ENCODE measurements around the gene VWA8.

Gene VWA8

DNA sequence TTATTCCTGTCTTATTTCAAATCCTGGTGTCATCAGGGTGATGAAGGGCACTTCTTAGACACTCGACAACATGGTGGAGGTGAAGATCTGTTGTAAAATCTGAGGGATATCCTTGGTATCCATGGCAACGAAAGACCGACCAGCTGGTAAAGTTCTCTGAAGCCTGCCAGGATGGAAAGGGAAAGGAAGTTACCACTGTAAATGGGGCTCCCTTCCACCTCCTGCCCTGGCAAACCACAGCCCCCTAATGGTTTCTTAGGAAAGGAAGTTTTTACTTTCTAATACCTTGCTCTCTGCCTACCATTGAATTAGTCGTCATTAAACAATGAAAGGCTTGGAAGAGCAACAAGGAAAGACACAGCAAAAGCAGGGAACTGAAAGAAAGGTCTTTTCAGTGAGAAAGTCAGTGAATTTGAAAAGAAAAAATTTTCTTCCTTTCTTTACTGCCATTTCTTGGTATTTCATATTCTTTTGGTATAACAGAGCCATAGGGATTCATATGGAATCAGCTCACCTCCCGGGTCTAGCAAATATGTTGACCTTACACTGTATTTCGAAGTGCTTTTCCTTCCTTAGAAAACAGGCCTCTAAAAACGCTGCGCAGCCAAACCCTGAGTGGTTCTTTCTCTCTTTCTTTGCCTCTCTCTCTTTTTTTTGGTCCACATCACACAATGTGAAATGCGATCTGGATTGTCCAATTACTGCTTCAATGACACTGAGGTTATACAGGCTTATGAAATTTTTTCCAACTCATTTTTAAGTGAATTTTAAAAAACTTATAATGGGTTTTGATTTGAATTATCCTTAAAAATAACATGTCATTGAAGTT is 392.6 kb downstream of the VWA8 start:
- Histone ChIP-seq H3K9me3 (ENCODE audit: insufficient read depth, low read length) (no peaks in the 10 kb centered on the region), H2AFZ (ENCODE audit: low read depth, low read length) (no peak overlapping the region), H3K4me2 (ENCODE audit: low read length) (no peak overlapping the region), H4K20me1 (ENCODE audit: insufficient read depth, low read length) (no peaks in the 10 kb centered on the region), H3K79me2 (ENCODE audit: low read length) (no peaks in the 10 kb centered on the region), H3K9ac (ENCODE audit: low read length) (no peak overlapping the region), H3K27me3 (ENCODE audit: low read depth, low read length) (no peaks in the 10 kb centered on the region), H3K36me3 (replicated peaks; ENCODE audit: low read depth, low read length) (peaks cover 8% of the 10 kb centered on the region), H3K27ac (ENCODE audit: low read length) (no peak overlapping the region), H3K4me3 (ENCODE audit: low read length) (no peak overlapping the region), H3K4me1 (ENCODE audit: low read length) (peaks cover 7% of the 10 kb centered on the region)
- TF ChIP-seq EZH2phosphoT487 (IDR thresholded peaks at IDR 0.05; ENCODE audit: low read depth), result no peak
- TF ChIP-seq, protein P1, sequence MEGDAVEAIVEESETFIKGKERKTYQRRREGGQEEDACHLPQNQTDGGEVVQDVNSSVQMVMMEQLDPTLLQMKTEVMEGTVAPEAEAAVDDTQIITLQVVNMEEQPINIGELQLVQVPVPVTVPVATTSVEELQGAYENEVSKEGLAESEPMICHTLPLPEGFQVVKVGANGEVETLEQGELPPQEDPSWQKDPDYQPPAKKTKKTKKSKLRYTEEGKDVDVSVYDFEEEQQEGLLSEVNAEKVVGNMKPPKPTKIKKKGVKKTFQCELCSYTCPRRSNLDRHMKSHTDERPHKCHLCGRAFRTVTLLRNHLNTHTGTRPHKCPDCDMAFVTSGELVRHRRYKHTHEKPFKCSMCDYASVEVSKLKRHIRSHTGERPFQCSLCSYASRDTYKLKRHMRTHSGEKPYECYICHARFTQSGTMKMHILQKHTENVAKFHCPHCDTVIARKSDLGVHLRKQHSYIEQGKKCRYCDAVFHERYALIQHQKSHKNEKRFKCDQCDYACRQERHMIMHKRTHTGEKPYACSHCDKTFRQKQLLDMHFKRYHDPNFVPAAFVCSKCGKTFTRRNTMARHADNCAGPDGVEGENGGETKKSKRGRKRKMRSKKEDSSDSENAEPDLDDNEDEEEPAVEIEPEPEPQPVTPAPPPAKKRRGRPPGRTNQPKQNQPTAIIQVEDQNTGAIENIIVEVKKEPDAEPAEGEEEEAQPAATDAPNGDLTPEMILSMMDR (IDR thresholded peaks at IDR 0.05; ENCODE audit: low read depth, low read length), result no peak

DNA sequence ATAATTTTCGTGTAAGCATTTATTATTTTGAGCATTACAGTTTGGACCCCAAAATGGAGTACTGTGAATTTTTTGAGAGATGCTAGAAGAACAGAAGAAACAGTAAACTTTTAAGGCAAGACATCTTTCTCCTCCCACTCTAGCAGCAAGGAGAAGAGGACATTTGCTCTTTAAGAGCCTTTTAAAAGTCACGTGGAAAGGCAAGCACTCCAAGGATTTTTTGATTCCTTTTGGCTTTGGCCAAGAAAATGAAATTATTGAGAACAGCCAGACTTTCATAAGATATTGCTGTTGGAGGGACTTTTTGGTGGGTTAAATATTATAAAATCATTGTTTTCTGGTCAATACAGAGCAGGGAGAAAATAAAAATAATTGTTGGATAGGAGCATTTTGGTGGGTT is 393.5 kb downstream of the VWA8 start:
- Histone ChIP-seq H3K4me3 (ENCODE audit: low read length) (no peak overlapping the region), H3K36me3 (replicated peaks; ENCODE audit: low read depth, low read length) (peaks cover 8% of the 10 kb centered on the region), H3K4me1 (ENCODE audit: low read length) (peaks cover 7% of the 10 kb centered on the region), H3K9ac (ENCODE audit: low read length) (no peak overlapping the region), H3K4me2 (ENCODE audit: low read length) (no peak overlapping the region), H3K27me3 (ENCODE audit: low read depth, low read length) (no peaks in the 10 kb centered on the region), H3K79me2 (ENCODE audit: low read length) (no peaks in the 10 kb centered on the region), H3K27ac (ENCODE audit: low read length) (no peak overlapping the region), H4K20me1 (ENCODE audit: insufficient read depth, low read length) (no peaks in the 10 kb centered on the region), H3K9me3 (ENCODE audit: insufficient read depth, low read length) (no peaks in the 10 kb centered on the region), H2AFZ (ENCODE audit: low read depth, low read length) (no peak overlapping the region)
- TF ChIP-seq EZH2phosphoT487 (IDR thresholded peaks at IDR 0.05; ENCODE audit: low read depth), result no peak
- TF ChIP-seq, protein P1 (IDR thresholded peaks at IDR 0.05; ENCODE audit: low read depth, low read length), result no peak

DNA sequence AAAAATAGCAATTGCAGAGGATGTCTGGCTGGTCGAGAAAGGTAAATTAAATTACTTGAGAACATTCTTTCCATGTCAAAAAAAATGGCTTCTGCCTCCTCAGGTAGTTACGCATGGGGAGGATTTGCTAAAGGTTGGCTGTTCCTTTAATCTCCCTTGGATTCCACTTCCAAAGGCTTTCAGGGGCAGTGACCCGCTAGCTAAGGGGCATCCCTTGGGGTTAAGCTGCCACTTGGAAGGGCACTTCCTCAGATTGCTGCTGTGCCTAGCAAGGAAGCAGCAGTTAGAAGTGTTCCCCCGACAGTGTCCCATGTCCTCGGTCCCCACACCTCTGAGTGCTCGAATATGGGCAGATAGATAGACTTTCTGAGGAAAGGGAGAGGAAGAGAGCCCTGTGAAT is 395.1 kb downstream of the VWA8 start:
- H3K4me2 ChIP-seq (ENCODE audit: low read length), result no peak overlapping the region
- H3K9me3 ChIP-seq (ENCODE audit: insufficient read depth, low read length), result no peaks in the 10 kb centered on the region
- no peak overlapping the region for H2AFZ ChIP-seq (ENCODE audit: low read depth, low read length)
- H4K20me1 ChIP-seq (ENCODE audit: insufficient read depth, low read length), result no peaks in the 10 kb centered on the region
- H3K4me3 ChIP-seq (ENCODE audit: low read length), result no peak overlapping the region
- no peaks in the 10 kb centered on the region for H3K27me3 ChIP-seq (ENCODE audit: low read depth, low read length)
- peaks cover 7% of the 10 kb centered on the region for H3K4me1 ChIP-seq (ENCODE audit: low read length)
- no peak for TF ChIP-seq EZH2phosphoT487 (IDR thresholded peaks at IDR 0.05; ENCODE audit: low read depth)
- TF ChIP-seq, protein P1 (IDR thresholded peaks at IDR 0.05; ENCODE audit: low read depth, low read length), result no peak
- H3K9ac ChIP-seq (ENCODE audit: low read length), result no peak overlapping the region
- H3K36me3 ChIP-seq (replicated peaks; ENCODE audit: low read depth, low read length), result peaks cover 8% of the 10 kb centered on the region
- H3K27ac ChIP-seq (ENCODE audit: low read length), result no peak overlapping the region
- H3K79me2 ChIP-seq (ENCODE audit: low read length), result no peaks in the 10 kb centered on the region

DNA sequence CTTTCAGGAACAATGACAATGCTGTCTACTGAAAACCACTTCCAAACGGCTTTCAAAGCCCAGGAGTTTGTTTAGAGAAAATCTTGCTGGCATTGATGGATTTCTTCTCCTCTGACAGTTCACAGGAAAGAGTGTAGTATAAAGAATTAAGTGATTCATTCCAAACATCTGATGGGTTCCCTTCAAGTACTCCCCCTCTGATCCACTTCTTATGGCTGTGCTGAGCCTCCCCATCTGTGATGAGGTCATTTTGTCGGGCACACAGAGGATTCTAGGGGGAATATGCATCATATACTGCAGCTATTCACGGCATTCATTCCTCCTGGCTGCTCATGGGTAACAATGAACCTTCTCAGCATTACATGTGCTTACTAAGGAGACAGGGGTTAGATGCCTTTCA is 395.7 kb downstream of the VWA8 start:
- TF ChIP-seq EZH2phosphoT487 (IDR thresholded peaks at IDR 0.05; ENCODE audit: low read depth), result no peak
- Histone ChIP-seq H4K20me1 (ENCODE audit: insufficient read depth, low read length) (no peaks in the 10 kb centered on the region), H2AFZ (ENCODE audit: low read depth, low read length) (no peak overlapping the region), H3K79me2 (ENCODE audit: low read length) (no peaks in the 10 kb centered on the region), H3K4me1 (ENCODE audit: low read length) (peaks cover 7% of the 10 kb centered on the region), H3K4me3 (ENCODE audit: low read length) (no peak overlapping the region), H3K36me3 (replicated peaks; ENCODE audit: low read depth, low read length) (peaks cover 3% of the 10 kb centered on the region), H3K4me2 (ENCODE audit: low read length) (no peak overlapping the region), H3K27me3 (ENCODE audit: low read depth, low read length) (no peaks in the 10 kb centered on the region), H3K27ac (ENCODE audit: low read length) (no peak overlapping the region), H3K9ac (ENCODE audit: low read length) (no peak overlapping the region), H3K9me3 (ENCODE audit: insufficient read depth, low read length) (no peaks in the 10 kb centered on the region)

Measured in OCI-LY3 (cell line).